SK-N-SH (cell line): ENCODE measurements around the gene TBXAS1. TPM values are rescaled to one million over a fixed set of nuclear protein-coding genes. Genes with fewer than 3 reads are reported as not detected.

Source experiments
- CTCF ChIA-PET: fragments of 300-600, 350-600 bp; formaldehyde crosslinking; extraction: SDS; loops from one replicate; lab custom pipeline; 2021; lab: Yijun Ruan, JAX
- POLR2A ChIA-PET: fragments of 350-600 bp; sonication (Branson Sonifier 250); formaldehyde crosslinking; extraction: SDS; loops from one replicate; lab custom pipeline; 2020; ENCODE audit warnings: antibody characterized with exemption, inconsistent platforms; lab: Yijun Ruan, JAX
- DNase-seq: peaks from one replicate; pipeline ENCODE4 v3.0.0; 2012
- H2AFZ ChIP-seq: fragments of 200-600 bp; sonication (generic); 2 replicates; pipeline ENCODE4 v1.8.1; 2016; ENCODE audit warnings: antibody characterized with exemption, mild to moderate bottlenecking, low read depth
- H3F3A ChIP-seq: fragments of 200-600 bp; sonication (generic); replicated peaks from 2 replicates; pipeline ENCODE3; 2016; ENCODE audit warnings: antibody characterized with exemption, mild to moderate bottlenecking; ENCODE audit not compliant: insufficient read depth
- H3K27ac ChIP-seq, 2 experiments: fragments of 200-500 bp in 1 of 2; fragments of 200-600 bp in 1 of 2; sonication (Bioruptor generic) in 1 of 2; sonication (generic), shearing (Covaris generic) in 1 of 2; 2 replicates each; pipeline versions ENCODE4 v1.5.1 to v1.6.1; 2014 to 2016; ENCODE audit warnings: low read depth in 2 of 2, inconsistent platforms in 1 of 2, low read length in 1 of 2, mild to moderate bottlenecking in 1 of 2, mixed read lengths in 1 of 2
- H3K27me3 ChIP-seq: fragments of 200-600 bp; sonication (generic), shearing (Covaris generic); 2 replicates; pipeline ENCODE4 v1.6.1; 2016; ENCODE audit warnings: mixed run types; ENCODE audit not compliant: insufficient read depth
- H3K36me3 ChIP-seq, 2 experiments: fragments of 200-500 bp in 1 of 2; fragments of 200-600 bp in 1 of 2; sonication (Bioruptor generic) in 1 of 2; sonication (generic) in 1 of 2; replicated peaks in 1 of 2; 2 replicates each; pipeline versions ENCODE3 to v1.5.1; 2014 to 2016; ENCODE audit warnings: low read length in 1 of 2, mild to moderate bottlenecking in 1 of 2; ENCODE audit not compliant: insufficient read depth in 2 of 2, control insufficient read depth in 1 of 2
- H3K4me1 ChIP-seq, 2 experiments: fragments of 200-500 bp in 1 of 2; fragments of 200-600 bp in 1 of 2; sonication (Bioruptor generic) in 1 of 2; sonication (generic), shearing (Covaris generic) in 1 of 2; 2 replicates each; pipeline versions ENCODE4 v1.5.1 to v1.6.1; 2014 to 2016; ENCODE audit warnings: low read depth in 1 of 2, low read length in 1 of 2, mixed run types in 1 of 2; ENCODE audit not compliant: insufficient read depth in 2 of 2, control insufficient read depth in 1 of 2
- H3K4me2 ChIP-seq: fragments of 200-600 bp; sonication (generic), shearing (Covaris generic); 2 replicates; pipeline ENCODE4 v1.6.1; 2017; ENCODE audit warnings: mixed run types
- H3K4me3 ChIP-seq, 2 experiments: fragments of 200-500 bp in 1 of 2; fragments of 200-600 bp in 1 of 2; sonication (Bioruptor generic) in 1 of 2; sonication (generic), shearing (Covaris generic) in 1 of 2; 2 replicates each; pipeline versions ENCODE4 v1.5.1 to v1.8.1; 2014 to 2016; ENCODE audit warnings: low read depth in 2 of 2, inconsistent platforms in 1 of 2, low read length in 1 of 2, mild to moderate bottlenecking in 1 of 2, mixed read lengths in 1 of 2, moderate library complexity in 1 of 2
- H3K79me2 ChIP-seq: fragments of 200-600 bp; sonication (generic); 2 replicates; pipeline ENCODE4 v1.8.1; 2017; ENCODE audit warnings: mild to moderate bottlenecking; ENCODE audit not compliant: insufficient read depth
- H3K9ac ChIP-seq: fragments of 200-600 bp; sonication (generic); 2 replicates; pipeline ENCODE4 v1.6.1; 2017; ENCODE audit warnings: mixed run types
- H3K9me2 ChIP-seq: fragments of 200-600 bp; sonication (generic); 2 replicates; pipeline ENCODE4 v1.6.1; 2017; ENCODE audit warnings: mixed run types
- H3K9me3 ChIP-seq: fragments of 200-600 bp; sonication (generic); 2 replicates; pipeline ENCODE4 v1.6.1; 2017; ENCODE audit warnings: mixed run types, mild to moderate bottlenecking, moderate library complexity
- H4K20me1 ChIP-seq: fragments of 200-600 bp; sonication (generic); 2 replicates; pipeline ENCODE4 v1.6.1; 2017; ENCODE audit warnings: mild to moderate bottlenecking, mixed run types; ENCODE audit not compliant: insufficient read depth
- CHD2 ChIP-seq: fragments of 150-350 bp; IDR thresholded peaks from 2 replicates; pipeline ENCODE4 v1.6.1; 2018; ENCODE audit warnings: low read length; ENCODE audit not compliant: partially characterized antibody
- CTCF ChIP-seq: fragments of 200-600 bp; sonication (generic); IDR thresholded peaks from 2 replicates; pipeline ENCODE4 v1.6.1; 2017; ENCODE audit warnings: antibody characterized with exemption, mild to moderate bottlenecking, moderate library complexity
- EP300 ChIP-seq, 2 experiments: IDR thresholded peaks; 2 replicates each; pipeline versions ENCODE4 v1.4.0 to v1.6.1; 2012; ENCODE audit warnings: borderline replicate concordance in 1 of 2, low read depth in 1 of 2, low read length in 1 of 2
- EZH2phosphoT487 ChIP-seq: fragments of 200-600 bp; sonication (generic); IDR thresholded peaks from 2 replicates; pipeline ENCODE4 v1.6.1; 2017; ENCODE audit warnings: low read depth, mixed run types, mild to moderate bottlenecking, antibody characterized with exemption, moderate library complexity, borderline replicate concordance
- FOXM1 ChIP-seq: IDR thresholded peaks from 2 replicates; pipeline ENCODE4 v1.4.0; 2012; ENCODE audit warnings: low read depth, mild to moderate bottlenecking
- GABPA ChIP-seq: IDR thresholded peaks from 2 replicates; pipeline ENCODE4 v1.4.0; 2012; ENCODE audit warnings: low read depth, mild to moderate bottlenecking
- GATA2 ChIP-seq: sonication (generic); formaldehyde crosslinking; IDR thresholded peaks from 2 replicates; pipeline ENCODE4 v1.5.0; 2020; ENCODE audit warnings: mild to moderate bottlenecking, missing genetic modification reagents
- MXI1 ChIP-seq: IDR thresholded peaks from 2 replicates; pipeline ENCODE4 v1.6.1; 2012; ENCODE audit warnings: mild to moderate bottlenecking, low read depth, low read length, improper control_type of control experiment
- NFIC ChIP-seq: IDR thresholded peaks from 2 replicates; pipeline ENCODE4 v1.4.0; 2012; ENCODE audit warnings: borderline replicate concordance
- POLR2AphosphoS5 ChIP-seq: IDR thresholded peaks from 2 replicates; pipeline ENCODE4 v1.6.1; 2012; ENCODE audit warnings: low read depth, low read length
- RAD21 ChIP-seq: IDR thresholded peaks from 2 replicates; pipeline ENCODE4 v1.6.1; 2012; ENCODE audit warnings: mild to moderate bottlenecking, low read length
- REST ChIP-seq: IDR thresholded peaks from 2 replicates; pipeline ENCODE4 v1.6.1; 2012; ENCODE audit warnings: mild to moderate bottlenecking, low read depth, low read length, moderate library complexity
- RFX5 ChIP-seq: IDR thresholded peaks from 2 replicates; pipeline ENCODE4 v1.6.1; 2012; ENCODE audit warnings: mild to moderate bottlenecking, improper control_type of control experiment, low read length
- RXRA ChIP-seq: IDR thresholded peaks from 2 replicates; pipeline ENCODE4 v1.4.0; 2012; ENCODE audit warnings: low read depth, mild to moderate bottlenecking, borderline replicate concordance
- TCF12 ChIP-seq: IDR thresholded peaks from 2 replicates; pipeline ENCODE4 v1.4.0; 2012
- TEAD4 ChIP-seq: IDR thresholded peaks from 2 replicates; pipeline ENCODE4 v1.4.0; 2012; ENCODE audit warnings: mild to moderate bottlenecking, borderline replicate concordance; ENCODE audit not compliant: insufficient read depth
- USF1 ChIP-seq: IDR thresholded peaks from 2 replicates; pipeline ENCODE4 v1.4.0; 2012; ENCODE audit warnings: low read depth, borderline replicate concordance
- WGBS: methylation state at CpG from one replicate; pipeline ENCODE4 v1.1.6; 2017; ENCODE audit warnings: low lambda C conversion rate; 5-methylcytosine and 5-hydroxymethylcytosine counted together
- polyA plus RNA-seq, 3 experiments: library from polyadenylated mRNA; depleted of rRNA; stranded (reverse); fragments of >200 nt; gene quantifications; 2 replicates each; pipeline ENCODE4 v1.2.3, GENCODE V29; 2012
- TF ChIP-seq, protein P1 (sequence below): fragments of 150-350 bp; IDR thresholded peaks from 2 replicates; pipeline ENCODE4 v1.6.1; 2016; ENCODE audit warnings: mild to moderate bottlenecking, low read depth, low read length

The TBXAS1 gene
- polyA plus RNA-seq, 1 of the 3 experiments (the other 2 are of a cell fraction) = 4.4 TPM

GRCh38 chr7:140048989-140049338 lies 219.9 kb downstream of the TBXAS1 start:
- H3K79me2 ChIP-seq = no peaks in the 10 kb centered on the region
- POLR2A ChIA-PET = no interaction called here

DNA sequence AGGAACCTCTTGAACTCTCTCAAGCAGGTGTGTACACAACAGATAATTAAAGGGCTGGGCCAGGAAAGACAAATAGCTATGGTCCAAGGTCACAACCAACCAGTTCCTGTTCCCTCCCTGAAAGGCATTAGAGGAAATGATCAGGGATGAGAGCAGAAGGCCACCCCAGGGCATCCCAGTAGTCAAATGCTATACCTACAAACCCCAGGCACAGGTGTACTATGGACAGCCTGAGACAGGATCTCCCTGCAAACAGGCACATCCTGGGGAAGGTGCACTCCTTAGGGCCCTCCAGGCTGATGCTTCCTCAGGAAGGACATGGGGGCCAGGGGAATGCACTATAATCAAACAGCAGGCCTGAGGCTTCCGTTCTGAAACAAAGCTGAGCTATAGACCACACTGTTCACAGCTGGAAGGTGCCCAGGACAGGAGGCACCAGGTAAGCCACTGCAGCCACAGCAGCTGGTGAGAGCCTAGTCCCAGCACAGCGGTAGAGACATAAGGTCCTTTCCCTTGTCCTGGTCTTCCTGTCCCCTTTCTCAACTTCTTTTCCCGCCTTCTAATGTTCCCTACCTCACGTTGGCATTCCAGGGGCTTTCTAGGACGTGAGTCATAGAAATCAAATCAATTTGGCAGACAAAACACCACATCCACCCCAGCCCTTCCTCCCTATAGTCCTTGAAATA lies 220.4 kb downstream of the TBXAS1 start:
- DNase-seq = no peak
- Histone ChIP-seq H3K27me3 (no peaks in the 10 kb centered on the region), H3K4me1 (peaks cover 0 to 4% of the 10 kb centered on the region in 2 experiments; a peak in 1 of 4 replicates), H3K79me2 (no peaks in the 10 kb centered on the region), H3K27ac (no peak overlapping the region), H3K9me3 (no peaks in the 10 kb centered on the region), H3K4me3 (no peak overlapping the region), H3K36me3 (peaks cover 0 to 5% of the 10 kb centered on the region in 2 experiments), H2AFZ (no peak overlapping the region), H4K20me1 (no peaks in the 10 kb centered on the region), H3K9ac (no peak overlapping the region), H3F3A (no peaks in the 10 kb centered on the region), H3K9me2 (no peaks in the 10 kb centered on the region), H3K4me2 (no peak overlapping the region)
- 67% methylated on average over 5 of the region's 5 CpGs for WGBS
- POLR2A ChIA-PET = no interaction called here
- TF ChIP-seq REST = no peak
- TF ChIP-seq RFX5 = no peak
- TF ChIP-seq RXRA = no peak
- no peak for TF ChIP-seq USF1
- TF ChIP-seq GABPA = no peak
- TF ChIP-seq TCF12 = no peak
- TF ChIP-seq POLR2AphosphoS5 = no peak
- TF ChIP-seq CTCF = no peak
- no peak for TF ChIP-seq EZH2phosphoT487
- TF ChIP-seq GATA2 (CRISPR knock-in tag) = no peak
- CTCF ChIA-PET = interaction anchor here (1.0 to 2.0 kb wide), 3 partner anchors 8 to 100 kb away, joined by 3 to 5 read pairs (median 4); no protein-coding TSS in a partner anchor

More at GRCh38 chr7:140048989-140049338, 219.9 kb downstream of the TBXAS1 start:
- CTCF ChIA-PET = interaction anchor here (1.0 to 2.0 kb wide), 3 partner anchors 8 to 100 kb away, joined by 3 to 5 read pairs (median 4); no protein-coding TSS in a partner anchor
- no peak overlapping the region for H3K4me2 ChIP-seq
- no peaks in the 10 kb centered on the region for H3K27me3 ChIP-seq
- H2AFZ ChIP-seq = no peak overlapping the region
- peaks cover 0 to 5% of the 10 kb centered on the region in 2 experiments for H3K36me3 ChIP-seq
- TF ChIP-seq CHD2 = no peak
- no peak for TF ChIP-seq RAD21
- TF ChIP-seq EP300 (IDR thresholded peaks at IDR 0.05; ENCODE audit: borderline replicate concordance in 1 of 2, low read depth in 1 of 2, low read length in 1 of 2) = no peak
- no peak for TF ChIP-seq TEAD4
- no peak for TF ChIP-seq RFX5
- no peak for TF ChIP-seq MXI1
- no peak for TF ChIP-seq NFIC
- no peak for TF ChIP-seq USF1
- TF ChIP-seq, protein P1, sequence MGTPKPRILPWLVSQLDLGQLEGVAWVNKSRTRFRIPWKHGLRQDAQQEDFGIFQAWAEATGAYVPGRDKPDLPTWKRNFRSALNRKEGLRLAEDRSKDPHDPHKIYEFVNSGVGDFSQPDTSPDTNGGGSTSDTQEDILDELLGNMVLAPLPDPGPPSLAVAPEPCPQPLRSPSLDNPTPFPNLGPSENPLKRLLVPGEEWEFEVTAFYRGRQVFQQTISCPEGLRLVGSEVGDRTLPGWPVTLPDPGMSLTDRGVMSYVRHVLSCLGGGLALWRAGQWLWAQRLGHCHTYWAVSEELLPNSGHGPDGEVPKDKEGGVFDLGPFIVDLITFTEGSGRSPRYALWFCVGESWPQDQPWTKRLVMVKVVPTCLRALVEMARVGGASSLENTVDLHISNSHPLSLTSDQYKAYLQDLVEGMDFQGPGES = no peak
- TF ChIP-seq FOXM1 = no peak
- TF ChIP-seq, all 33 proteins: peak for 0
- Histone ChIP-seq H3K9me2 (no peaks in the 10 kb centered on the region), H3K4me1 (peaks cover 0 to 4% of the 10 kb centered on the region in 2 experiments; a peak in 1 of 4 replicates), H3K27ac (no peak overlapping the region), H4K20me1 (no peaks in the 10 kb centered on the region), H3K9ac (no peak overlapping the region), H3F3A (no peaks in the 10 kb centered on the region), H3K9me3 (no peaks in the 10 kb centered on the region), H3K4me3 (no peak overlapping the region)
- DNase-seq = no peak
- WGBS = 67% methylated on average over 1 of the region's 1 CpG
